Measurements from ENCODE around the gene FAM184A. TPM values are rescaled to one million over a fixed set of nuclear protein-coding genes. Genes with fewer than 3 reads are reported as not detected.

FAM184A gene
- total and polyA plus RNA-seq, 7 donors = 0.60 to 8.7 (median 3.9) TPM

DNA sequence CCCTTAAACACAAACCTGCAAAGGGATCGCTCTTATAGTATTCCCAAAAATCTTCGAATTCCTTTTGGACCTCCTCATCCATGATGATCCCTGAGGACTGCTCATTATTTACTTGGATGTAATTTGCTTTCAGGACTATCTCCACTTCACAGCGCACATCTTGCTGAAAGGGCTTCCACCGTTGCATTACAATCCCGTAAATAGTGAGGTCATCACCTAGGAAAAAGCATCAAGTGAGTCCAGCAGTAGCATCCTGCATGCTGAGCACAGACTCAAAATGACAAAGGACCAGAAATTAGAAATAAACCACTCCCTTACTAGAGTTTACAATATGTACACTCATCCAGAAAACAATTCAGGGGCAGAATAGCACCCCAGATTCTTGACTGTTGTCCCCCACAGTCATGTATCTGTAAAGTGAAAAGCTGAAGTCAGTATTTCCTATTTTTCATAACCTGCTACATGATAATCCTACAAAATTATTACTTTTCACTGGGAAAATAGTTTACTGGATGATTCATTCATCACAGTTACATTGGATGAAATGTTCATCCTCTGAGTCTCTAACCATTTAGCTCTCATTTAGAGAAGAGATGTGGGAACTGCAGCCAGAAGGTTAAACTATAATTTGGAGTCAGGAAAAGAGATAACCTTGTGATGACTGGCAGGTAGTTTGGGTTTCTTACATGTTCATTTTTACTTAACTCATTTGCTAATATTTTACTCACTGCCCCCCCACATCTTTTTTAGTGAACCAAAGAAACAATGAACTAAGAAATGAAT is 160.7 kb downstream of the FAM184A start:
- no peak overlapping the region for H3K4me3 ChIP-seq
- TF ChIP-seq POLR2A (IDR thresholded peaks at IDR 0.05) (no peak), POLR2AphosphoS5 (IDR thresholded peaks at IDR 0.05) (no peak), EP300 (IDR thresholded peaks at IDR 0.05) (no peak)
- TF ChIP-seq, protein P1, sequence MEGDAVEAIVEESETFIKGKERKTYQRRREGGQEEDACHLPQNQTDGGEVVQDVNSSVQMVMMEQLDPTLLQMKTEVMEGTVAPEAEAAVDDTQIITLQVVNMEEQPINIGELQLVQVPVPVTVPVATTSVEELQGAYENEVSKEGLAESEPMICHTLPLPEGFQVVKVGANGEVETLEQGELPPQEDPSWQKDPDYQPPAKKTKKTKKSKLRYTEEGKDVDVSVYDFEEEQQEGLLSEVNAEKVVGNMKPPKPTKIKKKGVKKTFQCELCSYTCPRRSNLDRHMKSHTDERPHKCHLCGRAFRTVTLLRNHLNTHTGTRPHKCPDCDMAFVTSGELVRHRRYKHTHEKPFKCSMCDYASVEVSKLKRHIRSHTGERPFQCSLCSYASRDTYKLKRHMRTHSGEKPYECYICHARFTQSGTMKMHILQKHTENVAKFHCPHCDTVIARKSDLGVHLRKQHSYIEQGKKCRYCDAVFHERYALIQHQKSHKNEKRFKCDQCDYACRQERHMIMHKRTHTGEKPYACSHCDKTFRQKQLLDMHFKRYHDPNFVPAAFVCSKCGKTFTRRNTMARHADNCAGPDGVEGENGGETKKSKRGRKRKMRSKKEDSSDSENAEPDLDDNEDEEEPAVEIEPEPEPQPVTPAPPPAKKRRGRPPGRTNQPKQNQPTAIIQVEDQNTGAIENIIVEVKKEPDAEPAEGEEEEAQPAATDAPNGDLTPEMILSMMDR (IDR thresholded peaks at IDR 0.05) = no peak
- no peaks in the 10 kb centered on the region for H3K9me3 ChIP-seq
- 91 to 94% methylated on average over 5 of the region's 5 CpGs for WGBS, 2 donors
- DNase-seq = no peak
- intact Hi-C loops (cut with DNase I) = no loop called here
- peaks cover 0 to 86% (median 9%) of the 10 kb centered on the region in 4 donors for H3K36me3 ChIP-seq
- no peaks in the 10 kb centered on the region for H3K4me1 ChIP-seq
- no peak overlapping the region for H3K27ac ChIP-seq
- H3K27me3 ChIP-seq = no peaks in the 10 kb centered on the region

GRCh38 chr6:118914598-118914997 is 163.9 kb downstream of the FAM184A start:
- Histone ChIP-seq H3K4me3 (no peak overlapping the region), H3K36me3 (peaks cover 0 to 86% (median 24%) of the 10 kb centered on the region in 4 donors), H3K4me1 (no peaks in the 10 kb centered on the region), H3K27ac (no peak overlapping the region), H3K9me3 (no peaks in the 10 kb centered on the region), H3K27me3 (no peaks in the 10 kb centered on the region)
- intact Hi-C loops (cut with DNase I) = no loop called here
- DNase-seq = no peak
- TF ChIP-seq POLR2A (IDR thresholded peaks at IDR 0.05) (no peak), EP300 (IDR thresholded peaks at IDR 0.05) (no peak), POLR2AphosphoS5 (IDR thresholded peaks at IDR 0.05) (no peak)
- TF ChIP-seq, protein P1 (IDR thresholded peaks at IDR 0.05) = no peak

- peaks cover 0 to 92% (median 26%) of the 10 kb centered on the region in 4 donors for H3K36me3 ChIP-seq
- no peak for DNase-seq
- TF ChIP-seq POLR2A (IDR thresholded peaks at IDR 0.05) (no peak), EP300 (IDR thresholded peaks at IDR 0.05) (no peak), POLR2AphosphoS5 (IDR thresholded peaks at IDR 0.05) (no peak)
- TF ChIP-seq, protein P1 (IDR thresholded peaks at IDR 0.05) = no peak
- no peaks in the 10 kb centered on the region for H3K9me3 ChIP-seq
- intact Hi-C loops (cut with DNase I) = no loop called here
- H3K4me3 ChIP-seq = no peak overlapping the region
- 72 to 82% methylated on average over 2 of the region's 2 CpGs for WGBS, 2 donors
- H3K27ac ChIP-seq = no peak overlapping the region
- no peaks in the 10 kb centered on the region for H3K27me3 ChIP-seq
- H3K4me1 ChIP-seq = no peaks in the 10 kb centered on the region
Measured at GRCh38 chr6:118913161-118913560, 165.3 kb downstream of the FAM184A start.

GRCh38 chr6:118912646-118913045 is 165.8 kb downstream of the FAM184A start:
- intact Hi-C loops (cut with DNase I) = no loop called here
- 88 to 92% methylated on average over 5 of the region's 5 CpGs for WGBS, 2 donors
- Histone ChIP-seq H3K4me1 (no peaks in the 10 kb centered on the region), H3K4me3 (no peak overlapping the region), H3K27ac (no peak overlapping the region), H3K9me3 (no peaks in the 10 kb centered on the region), H3K27me3 (no peaks in the 10 kb centered on the region), H3K36me3 (peaks cover 0 to 96% (median 30%) of the 10 kb centered on the region in 4 donors)
- TF ChIP-seq POLR2A (IDR thresholded peaks at IDR 0.05) = no peak
- no peak for TF ChIP-seq EP300 (IDR thresholded peaks at IDR 0.05)
- no peak for TF ChIP-seq POLR2AphosphoS5 (IDR thresholded peaks at IDR 0.05)
- TF ChIP-seq, protein P1 (IDR thresholded peaks at IDR 0.05) = no peak
- DNase-seq = no peak

Small RNA genes lying within 50 kb of the gene (small RNA-seq; reads per million reads assigned to genes)
- gene MIR548B = 0 reads per million in 3 donors
- 0 reads per million in 3 donors for gene RF00019

Other genes with a start within 250 kb of the FAM184A start
- 10 to 100 TPM; 10.2 to 17.1 (median 14.1) TPM for gene ASF1A, start 184.5 kb downstream of the FAM184A start, total RNA-seq
- 10 to 100 TPM; 10.2 to 14.3 (median 11.6) TPM for gene ASF1A, start 184.5 kb downstream of the FAM184A start, polyA plus RNA-seq
- 10 to 100 TPM; 10.2 to 16.1 (median 13.2) TPM for gene MCM9, start 143.5 kb downstream of the FAM184A start, total RNA-seq
- 1 to 10 TPM; 1.8 to 6.6 (median 6.2) TPM for gene MCM9, start 143.5 kb downstream of the FAM184A start, polyA plus RNA-seq